ENCODE results near the gene VANGL1.

Gene VANGL1

GRCh38 chr1:115654125-115654524 is 12.4 kb downstream of the VANGL1 start:
- Mint-ChIP-seq H3K36me3 (no peaks in the 10 kb centered on the region), H3K9me3 (no peaks in the 10 kb centered on the region), H3K4me1 (no peaks in the 10 kb centered on the region), H3K4me3 (no peak overlapping the region), H3K27ac (no peak overlapping the region), H3K27me3 (no peaks in the 10 kb centered on the region)

DNA sequence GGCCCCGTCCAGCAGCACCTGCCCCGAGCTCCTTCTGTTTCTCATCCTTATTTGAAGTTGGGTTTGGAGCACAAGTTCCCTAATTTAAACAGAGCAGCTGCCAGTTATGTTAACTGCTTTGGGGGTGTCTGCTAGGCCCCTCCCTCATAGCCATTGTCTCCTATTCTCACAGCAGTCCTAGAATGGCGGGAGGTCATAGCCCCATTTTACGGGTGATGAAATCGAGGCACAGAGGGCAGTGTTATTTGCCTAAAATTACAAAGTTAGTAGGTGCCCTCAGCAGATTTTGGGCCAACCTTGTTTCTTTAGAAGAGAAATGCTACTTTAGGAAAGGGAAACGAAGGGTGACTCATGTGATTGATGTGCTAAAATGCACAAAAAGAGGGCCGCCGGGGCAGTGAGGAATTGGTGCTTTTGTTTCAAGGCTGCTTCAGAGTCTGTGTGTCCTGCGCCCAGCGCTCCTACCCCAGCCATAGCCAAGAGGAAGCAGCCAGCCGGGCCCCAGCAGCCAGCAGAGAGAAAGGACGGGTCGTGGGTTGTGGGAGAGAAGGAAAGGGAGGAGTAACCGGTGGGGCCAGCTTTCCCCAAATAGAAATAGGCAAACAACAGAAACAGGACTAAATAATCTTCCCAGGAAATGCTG is 13.0 kb downstream of the VANGL1 start:
- Mint-ChIP-seq H3K4me1 (no peaks in the 10 kb centered on the region), H3K9me3 (no peaks in the 10 kb centered on the region), H3K27me3 (no peaks in the 10 kb centered on the region), H3K4me3 (no peak overlapping the region), H3K36me3 (no peaks in the 10 kb centered on the region), H3K27ac (no peak overlapping the region)

GRCh38 chr1:115655306-115655663 is 13.5 kb downstream of the VANGL1 start:
- H3K4me1 Mint-ChIP-seq = no peaks in the 10 kb centered on the region
- no peak overlapping the region for H3K27ac Mint-ChIP-seq
- no peaks in the 10 kb centered on the region for H3K36me3 Mint-ChIP-seq
- H3K4me3 Mint-ChIP-seq = no peak overlapping the region
- no peaks in the 10 kb centered on the region for H3K27me3 Mint-ChIP-seq
- H3K9me3 Mint-ChIP-seq = no peaks in the 10 kb centered on the region

DNA sequence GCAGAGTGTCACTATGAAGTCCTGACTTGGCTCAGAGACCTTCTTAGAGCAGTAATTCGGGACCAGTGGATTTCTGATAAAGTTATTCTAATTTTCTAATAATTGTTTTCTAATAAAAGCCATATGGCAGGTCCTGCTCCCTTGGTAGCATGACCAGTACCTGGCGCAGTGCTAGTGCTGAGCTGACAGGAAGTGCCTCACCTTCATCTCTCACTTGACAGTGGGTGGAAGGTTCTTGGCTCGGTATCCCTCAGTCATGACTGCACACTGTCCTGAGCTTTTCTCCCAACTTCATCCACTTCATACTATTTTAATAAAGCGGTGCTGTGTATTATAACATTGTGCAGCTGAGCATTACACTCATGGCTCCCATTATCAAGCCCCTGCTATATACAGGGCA is 14.1 kb downstream of the VANGL1 start:
- no peak overlapping the region for H3K27ac Mint-ChIP-seq
- H3K36me3 Mint-ChIP-seq = no peaks in the 10 kb centered on the region
- H3K4me1 Mint-ChIP-seq = no peaks in the 10 kb centered on the region
- H3K4me3 Mint-ChIP-seq = no peak overlapping the region
- no peaks in the 10 kb centered on the region for H3K27me3 Mint-ChIP-seq
- H3K9me3 Mint-ChIP-seq = no peaks in the 10 kb centered on the region

DNA sequence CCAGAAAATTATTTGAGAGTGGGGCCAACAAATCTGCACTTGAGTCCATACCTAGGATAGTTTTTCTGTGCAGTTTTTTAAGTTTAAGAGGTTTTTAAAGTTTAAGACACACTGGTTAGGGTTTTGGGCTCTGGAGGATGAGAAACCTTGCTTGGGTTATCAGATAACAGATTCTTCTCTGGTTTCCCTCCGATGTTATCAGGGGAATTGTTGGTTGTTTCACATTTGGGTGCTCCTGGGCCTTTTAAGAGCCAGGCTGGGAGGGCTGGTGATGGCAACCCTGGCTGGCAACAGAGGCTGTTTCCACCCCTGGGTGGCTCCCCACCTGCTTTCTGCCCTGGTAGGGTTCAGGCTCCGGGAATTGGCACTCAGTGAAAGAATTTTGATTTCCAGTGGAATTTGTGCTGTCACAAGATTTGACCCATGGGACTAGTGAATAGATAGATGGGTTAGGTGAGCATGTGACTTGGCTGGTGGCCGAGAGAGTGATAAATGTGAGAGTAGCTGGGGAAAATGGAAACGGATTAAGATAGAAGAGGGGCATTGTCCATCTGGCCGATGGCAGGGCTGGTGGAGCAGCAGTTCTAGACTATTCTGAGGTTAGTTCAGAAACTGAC is 14.8 kb downstream of the VANGL1 start:
- H3K27ac Mint-ChIP-seq = no peak overlapping the region
- no peaks in the 10 kb centered on the region for H3K4me1 Mint-ChIP-seq

GRCh38 chr1:115658646-115659045 is 16.9 kb downstream of the VANGL1 start:
- Mint-ChIP-seq H3K4me1 (no peaks in the 10 kb centered on the region), H3K27me3 (no peaks in the 10 kb centered on the region), H3K36me3 (no peaks in the 10 kb centered on the region), H3K27ac (no peak overlapping the region), H3K9me3 (no peaks in the 10 kb centered on the region), H3K4me3 (no peak overlapping the region)

More for the DNA sequence above, 14.8 kb downstream of the VANGL1 start:
- Mint-ChIP-seq H3K27me3 (no peaks in the 10 kb centered on the region), H3K9me3 (no peaks in the 10 kb centered on the region), H3K36me3 (no peaks in the 10 kb centered on the region), H3K4me3 (no peak overlapping the region)

- Mint-ChIP-seq H3K27ac (no peak overlapping the region), H3K9me3 (no peaks in the 10 kb centered on the region), H3K4me3 (no peak overlapping the region), H3K27me3 (no peaks in the 10 kb centered on the region), H3K4me1 (no peaks in the 10 kb centered on the region), H3K36me3 (no peaks in the 10 kb centered on the region)
Measured at GRCh38 chr1:115660151-115660550, 18.4 kb downstream of the VANGL1 start.

DNA sequence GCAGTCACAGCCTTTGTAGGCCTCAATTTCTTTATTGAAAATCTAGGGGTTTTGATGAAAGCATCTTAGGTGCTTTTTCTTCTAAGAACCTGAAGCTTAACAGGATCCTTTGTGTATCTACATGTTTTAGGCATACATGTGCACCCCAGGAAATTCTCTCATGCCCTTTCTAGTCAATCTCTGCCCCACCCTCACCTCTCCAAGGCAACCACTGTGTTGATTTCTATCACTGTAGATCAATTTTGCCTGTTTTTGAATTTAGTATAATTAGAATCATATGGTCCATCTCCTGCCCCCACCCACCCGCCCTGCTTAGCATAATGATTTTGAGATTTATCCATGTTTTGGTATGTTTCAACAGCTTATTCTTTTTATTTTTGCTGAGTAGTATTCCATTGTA is 19.4 kb downstream of the VANGL1 start:
- no peak overlapping the region for H3K27ac Mint-ChIP-seq
- H3K4me3 Mint-ChIP-seq = no peak overlapping the region
- no peaks in the 10 kb centered on the region for H3K9me3 Mint-ChIP-seq

DNA sequence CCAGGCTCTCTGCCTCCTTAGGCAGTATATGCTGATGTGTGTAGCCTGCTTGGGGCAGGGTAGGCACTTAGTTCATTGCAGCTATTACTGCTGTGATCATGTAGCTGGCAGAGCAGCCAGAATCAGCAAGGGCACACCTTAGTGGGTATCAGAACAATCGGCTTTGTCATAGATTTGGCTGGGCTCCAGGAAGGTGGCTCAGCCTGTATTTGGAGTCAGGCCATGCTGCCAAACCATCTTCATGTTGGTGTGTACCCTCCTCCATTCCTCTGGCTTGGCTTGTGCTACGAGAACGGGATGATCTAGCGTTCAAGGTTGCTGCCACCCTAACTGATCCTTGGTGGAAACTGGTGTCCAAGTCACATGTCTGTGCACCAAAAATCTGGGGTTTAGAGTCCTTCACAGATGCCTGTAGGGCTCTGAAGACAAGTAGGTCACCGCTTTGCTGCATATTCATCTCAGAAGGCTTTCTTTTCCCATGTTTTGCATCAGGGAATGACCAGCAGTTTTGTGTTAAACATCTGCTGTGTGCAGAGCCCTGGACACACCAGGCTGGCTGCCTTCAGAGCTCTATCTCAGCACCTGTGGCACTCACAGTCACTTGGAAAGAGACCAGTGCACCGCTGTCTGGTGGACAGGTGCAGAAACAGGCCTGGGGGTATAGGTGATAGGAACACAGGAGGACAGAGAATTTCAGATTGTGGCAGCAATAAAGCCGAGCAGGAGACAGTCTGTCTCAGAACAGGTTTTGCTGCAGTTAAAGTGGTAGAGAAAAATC is 23.7 kb downstream of the VANGL1 start:
- H3K9me3 Mint-ChIP-seq = no peaks in the 10 kb centered on the region

More for the DNA sequence above, 19.4 kb downstream of the VANGL1 start:
- Mint-ChIP-seq H3K36me3 (no peaks in the 10 kb centered on the region), H3K27me3 (no peaks in the 10 kb centered on the region), H3K4me1 (no peaks in the 10 kb centered on the region)

GRCh38 chr1:115666206-115666605 is 24.4 kb downstream of the VANGL1 start:
- Mint-ChIP-seq H3K4me1 (no peaks in the 10 kb centered on the region), H3K4me3 (no peak overlapping the region), H3K27ac (no peak overlapping the region), H3K36me3 (no peaks in the 10 kb centered on the region), H3K27me3 (no peaks in the 10 kb centered on the region), H3K9me3 (no peaks in the 10 kb centered on the region)

More for the DNA sequence above, 23.7 kb downstream of the VANGL1 start:
- Mint-ChIP-seq H3K36me3 (no peaks in the 10 kb centered on the region), H3K27me3 (no peaks in the 10 kb centered on the region), H3K4me3 (no peak overlapping the region), H3K27ac (no peak overlapping the region), H3K4me1 (no peaks in the 10 kb centered on the region)

GRCh38 chr1:115666702-115667101 is 24.9 kb downstream of the VANGL1 start:
- H3K9me3 Mint-ChIP-seq = no peaks in the 10 kb centered on the region
- no peaks in the 10 kb centered on the region for H3K27me3 Mint-ChIP-seq
- H3K27ac Mint-ChIP-seq = no peak overlapping the region

GRCh38 chr1:115668579-115668978 is 26.8 kb downstream of the VANGL1 start:
- peaks cover 2% of the 10 kb centered on the region for H3K27me3 Mint-ChIP-seq
- no peaks in the 10 kb centered on the region for H3K36me3 Mint-ChIP-seq
- H3K9me3 Mint-ChIP-seq = no peaks in the 10 kb centered on the region
- H3K4me1 Mint-ChIP-seq = no peaks in the 10 kb centered on the region
- no peak overlapping the region for H3K27ac Mint-ChIP-seq
- H3K4me3 Mint-ChIP-seq = no peak overlapping the region

More at GRCh38 chr1:115666702-115667101, 24.9 kb downstream of the VANGL1 start:
- H3K36me3 Mint-ChIP-seq = no peaks in the 10 kb centered on the region
- H3K4me3 Mint-ChIP-seq = no peak overlapping the region
- no peaks in the 10 kb centered on the region for H3K4me1 Mint-ChIP-seq

GRCh38 chr1:115669002-115669673 is 27.4 kb downstream of the VANGL1 start:
- H3K27me3 Mint-ChIP-seq = peaks cover 2% of the 10 kb centered on the region
- no peak overlapping the region for H3K4me3 Mint-ChIP-seq
- H3K9me3 Mint-ChIP-seq = no peaks in the 10 kb centered on the region
- H3K27ac Mint-ChIP-seq = no peak overlapping the region
- no peaks in the 10 kb centered on the region for H3K36me3 Mint-ChIP-seq
- no peaks in the 10 kb centered on the region for H3K4me1 Mint-ChIP-seq

GRCh38 chr1:115669886-115670285 is 28.1 kb downstream of the VANGL1 start:
- H3K36me3 Mint-ChIP-seq = no peaks in the 10 kb centered on the region
- no peak overlapping the region for H3K27ac Mint-ChIP-seq
- H3K27me3 Mint-ChIP-seq = peaks cover 2% of the 10 kb centered on the region
- no peak overlapping the region for H3K4me3 Mint-ChIP-seq
- H3K9me3 Mint-ChIP-seq = no peaks in the 10 kb centered on the region
- H3K4me1 Mint-ChIP-seq = no peaks in the 10 kb centered on the region

DNA sequence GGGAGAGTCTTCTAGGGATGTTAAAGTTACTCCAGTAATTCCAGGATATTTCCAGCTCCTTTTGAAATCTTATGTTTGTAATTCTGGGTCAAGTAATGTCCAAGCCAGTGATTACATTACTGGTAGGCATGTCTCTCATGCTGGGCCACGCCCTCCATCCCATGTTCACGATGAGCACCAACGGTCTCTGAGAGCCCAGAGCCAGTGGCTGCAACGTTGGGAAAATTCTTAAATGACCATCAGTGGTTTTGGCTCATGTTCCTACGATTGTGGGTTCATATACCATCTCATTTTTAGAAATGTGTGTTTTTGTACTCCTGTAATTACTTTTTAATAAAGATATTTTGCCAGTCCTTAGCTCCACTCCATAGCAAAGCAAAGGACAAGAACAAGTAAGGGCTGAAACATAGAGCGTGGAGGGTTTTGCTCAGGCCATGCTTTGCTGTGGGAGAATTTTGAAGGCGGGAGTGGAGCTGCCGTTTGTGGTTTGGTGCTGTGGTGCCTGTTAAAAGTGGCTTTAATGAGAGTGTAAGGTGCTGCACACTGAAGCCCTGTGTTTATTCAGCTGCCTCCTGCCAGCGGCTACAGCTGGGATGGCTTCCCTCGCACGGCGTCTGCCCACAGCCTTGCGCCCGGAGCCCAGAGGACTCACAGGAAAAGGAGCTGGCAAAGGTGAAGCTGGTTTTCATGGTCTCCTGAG is 28.9 kb downstream of the VANGL1 start:
- no peak overlapping the region for H3K27ac Mint-ChIP-seq
- no peaks in the 10 kb centered on the region for H3K4me1 Mint-ChIP-seq
- H3K27me3 Mint-ChIP-seq = peaks cover 2% of the 10 kb centered on the region
- H3K9me3 Mint-ChIP-seq = no peaks in the 10 kb centered on the region
- no peaks in the 10 kb centered on the region for H3K36me3 Mint-ChIP-seq
- H3K4me3 Mint-ChIP-seq = no peak overlapping the region

All from activated naive CD4-positive, alpha-beta T cell treated with anti-CD3 and anti-CD28 coated beads, Interleukin-2, amount 50 U/mL, for 24 hours (primary cell).